Liver (tissue), 3 donors: Measurements from ENCODE around the gene ZCCHC8.

Experiments used
- ATF3 ChIP-seq: IDR thresholded peaks from 2 replicates; pipeline ENCODE4 v1.6.1; 2016; ENCODE audit warnings: antibody characterized with exemption
- CTCF ChIP-seq: fragments of 150-350 bp; IDR thresholded peaks from 2 replicates; pipeline ENCODE4 v1.5.1; 2017; ENCODE audit warnings: improper control_type of control experiment, low read depth, low read length; ENCODE audit not compliant: missing input control
- FOXA1 ChIP-seq: IDR thresholded peaks from 2 replicates; pipeline ENCODE4 v1.6.1; 2016; ENCODE audit warnings: antibody characterized with exemption
- GABPA ChIP-seq, 2 donors: IDR thresholded peaks in 1 of 2; conservative IDR thresholded peaks in 1 of 2; 2 replicates each; pipeline ENCODE4 v1.6.1; 2016; ENCODE audit warnings: antibody characterized with exemption in 2 of 2, mild to moderate bottlenecking in 1 of 2, moderate library complexity in 1 of 2
- HNF4A ChIP-seq, 2 donors: conservative IDR thresholded peaks; 2 replicates each; pipeline ENCODE4 v1.6.1; 2016; ENCODE audit warnings: antibody characterized with exemption in 2 of 2, mild to moderate bottlenecking in 2 of 2
- HNF4G ChIP-seq: IDR thresholded peaks from 2 replicates; pipeline ENCODE4 v1.6.1; 2016; ENCODE audit warnings: antibody characterized with exemption
- JUND ChIP-seq, 2 donors: IDR thresholded peaks; 2 replicates each; pipeline ENCODE4 v1.6.1; 2016; ENCODE audit warnings: antibody characterized with exemption in 2 of 2
- MAX ChIP-seq: IDR thresholded peaks from 2 replicates; pipeline ENCODE4 v1.6.1; 2016; ENCODE audit warnings: antibody characterized with exemption
- NR2F2 ChIP-seq: IDR thresholded peaks from 2 replicates; pipeline ENCODE4 v1.6.1; 2016; ENCODE audit warnings: antibody characterized with exemption
- RAD21 ChIP-seq, 2 donors: IDR thresholded peaks; 2 replicates each; pipeline ENCODE4 v1.6.1; 2016; ENCODE audit warnings: antibody characterized with exemption in 2 of 2, mild to moderate bottlenecking in 2 of 2
- REST ChIP-seq: IDR thresholded peaks from 2 replicates; pipeline ENCODE4 v1.6.1; 2016; ENCODE audit warnings: antibody characterized with exemption, mild to moderate bottlenecking
- SP1 ChIP-seq: IDR thresholded peaks from 2 replicates; pipeline ENCODE4 v1.6.1; 2018; ENCODE audit warnings: antibody characterized with exemption, mild to moderate bottlenecking
- TAF1 ChIP-seq: conservative IDR thresholded peaks from 2 replicates; pipeline ENCODE4 v1.6.1; 2016; ENCODE audit warnings: antibody characterized with exemption, mild to moderate bottlenecking
- ZBTB33 ChIP-seq: IDR thresholded peaks from 2 replicates; pipeline ENCODE4 v1.6.1; 2016; ENCODE audit warnings: antibody characterized with exemption
- donor health status: healthy.
- donor health status: healthy.

- TF ChIP-seq CTCF (no peak), RAD21 (IDR thresholded peaks at IDR 0.05) (no peak), REST (no peak), MAX (no peak), SP1 (no peak), JUND (IDR thresholded peaks at IDR 0.05) (no peak), NR2F2 (no peak), FOXA1 (no peak), GABPA (IDR thresholded peaks at IDR 0.05 in 1 of 2, conservative IDR thresholded peaks at IDR 0.05 in 1 of 2) (no peak), ZBTB33 (no peak), ATF3 (no peak), TAF1 (no peak), HNF4G (no peak), HNF4A (conservative IDR thresholded peaks at IDR 0.05) (no peak)
Measured at GRCh38 chr12:122437656-122438121, 63.0 kb downstream of the ZCCHC8 start.
